T-helper 1 cell treated with Interleukin-12 subunit alpha and Interleukin-12 subunit beta and Interleukin-4 antibody, amounts not matched to agents 30 ng/mL and 1 ng/mL, for 36 hours (primary cell): ENCODE data around the gene ZNF839. TPM values are rescaled to one million over a fixed set of nuclear protein-coding genes. Genes with fewer than 3 reads are reported as not detected.
"Not testable (repeated sequence)": the region's sequence is repeated elsewhere in the genome, so short reads cannot be mapped to it uniquely, and the experiment has no call there.

Experiments
- intact Hi-C: fragments of 100-400 bp; cut with micrococcal nuclease; formaldehyde crosslinking; loops from one replicate; pipeline ENCODE4 v1.15.1; 2024
- total RNA-seq: library from RNA; stranded (reverse); gene quantifications from 2 replicates; pipeline ENCODE4 v1.2.3, GENCODE V29; 2022

The ZNF839 gene
- total RNA-seq, 1 donor from 2014 or later, result 14.8 TPM

DNA sequence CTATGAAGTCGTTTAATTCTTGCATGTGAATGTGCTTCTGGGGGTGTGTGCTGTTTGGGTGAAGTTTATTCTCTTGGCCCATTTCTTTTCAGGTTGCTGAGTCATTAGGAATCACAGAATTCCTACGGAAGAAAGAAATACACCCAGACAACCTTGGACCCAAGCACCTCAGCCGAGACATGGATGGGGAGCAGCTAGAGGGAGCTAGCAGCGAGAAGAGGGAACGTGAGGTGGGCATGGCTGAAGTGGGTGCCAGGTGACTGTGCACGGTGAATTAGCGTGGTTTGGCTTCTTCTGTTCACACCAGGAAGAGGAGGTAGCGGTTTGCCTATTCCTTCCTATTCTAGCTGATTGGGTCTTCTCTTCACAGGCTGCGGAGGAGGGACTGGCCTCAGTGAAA is 19.2 kb downstream of the ZNF839 start:
- intact Hi-C loops, result no loop called here

DNA sequence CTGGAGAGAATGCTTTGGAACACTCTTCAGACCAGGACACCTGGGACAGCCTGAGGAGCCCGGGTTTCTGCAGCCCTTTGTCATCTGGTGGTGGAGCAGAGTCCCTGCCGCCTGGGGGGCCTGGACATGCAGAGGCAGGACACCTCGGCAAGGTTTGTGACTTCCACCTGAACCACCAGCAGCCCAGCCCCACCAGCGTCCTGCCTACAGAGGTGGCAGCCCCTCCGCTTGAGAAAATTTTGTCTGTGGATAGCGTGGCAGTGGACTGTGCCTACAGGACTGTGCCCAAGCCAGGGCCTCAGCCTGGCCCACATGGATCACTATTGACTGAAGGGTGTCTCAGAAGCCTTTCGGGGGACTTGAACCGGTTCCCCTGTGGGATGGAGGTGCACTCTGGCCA is 22.0 kb downstream of the ZNF839 start:
- intact Hi-C loops, result no loop called here

DNA sequence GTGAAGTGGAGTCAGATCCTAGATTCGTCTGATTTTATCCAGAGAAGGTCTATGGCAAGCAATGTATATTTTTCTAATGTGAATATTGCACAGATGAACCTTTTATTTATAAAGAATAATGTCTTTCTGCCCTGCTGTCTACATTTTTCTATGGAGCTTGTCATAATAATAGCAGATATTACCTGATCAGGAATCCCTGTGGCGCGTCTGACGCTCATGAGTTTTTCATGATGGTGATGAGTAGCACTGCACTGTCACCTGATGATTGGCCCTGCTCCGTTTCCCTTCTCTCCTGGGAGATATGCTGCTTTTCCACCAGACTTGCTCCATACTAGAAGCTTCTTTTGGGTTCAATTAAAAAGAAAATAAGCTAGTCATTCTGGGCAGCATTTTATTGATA is 22.7 kb downstream of the ZNF839 start:
- intact Hi-C loops, result no loop called here

DNA sequence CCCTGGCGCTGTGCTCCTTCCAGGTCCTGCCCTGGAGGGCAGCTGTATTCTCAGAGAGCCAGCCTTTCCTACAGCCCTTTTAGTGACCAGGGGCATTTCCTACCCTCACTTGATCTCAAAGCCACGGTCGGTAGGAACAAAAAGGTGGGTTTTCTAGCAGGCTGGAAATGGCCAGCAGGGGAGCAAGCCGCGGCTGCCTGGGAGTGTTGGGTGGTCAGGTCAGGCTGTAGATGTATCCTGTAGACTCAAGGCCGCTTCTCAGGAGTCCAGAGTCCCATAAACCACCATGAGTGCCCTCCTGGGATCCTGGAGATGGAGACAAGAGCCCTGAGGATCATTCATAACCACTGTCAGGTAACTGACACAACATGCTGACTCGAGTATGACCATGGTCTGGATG is 24.5 kb downstream of the ZNF839 start:
- intact Hi-C loops, result no loop called here

DNA sequence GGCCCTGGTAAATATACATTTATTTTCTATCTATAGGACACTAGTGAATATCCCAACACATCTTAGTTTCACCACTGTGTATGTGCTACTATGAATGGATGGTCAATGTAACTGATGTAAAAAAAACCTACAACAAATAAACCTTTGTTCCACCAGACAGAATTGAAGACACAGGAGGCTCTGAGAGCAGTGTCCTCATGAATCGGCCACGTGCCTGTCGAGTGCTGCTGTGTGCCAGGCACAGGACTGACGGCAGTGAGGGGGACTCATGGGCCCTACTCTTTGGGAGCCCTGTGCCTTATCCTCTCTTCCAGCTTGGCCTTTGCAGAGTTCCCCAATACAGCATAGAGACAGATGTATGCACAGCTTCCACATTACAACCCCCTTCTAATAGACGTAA is 24.9 kb downstream of the ZNF839 start:
- intact Hi-C loops, result no loop called here

DNA sequence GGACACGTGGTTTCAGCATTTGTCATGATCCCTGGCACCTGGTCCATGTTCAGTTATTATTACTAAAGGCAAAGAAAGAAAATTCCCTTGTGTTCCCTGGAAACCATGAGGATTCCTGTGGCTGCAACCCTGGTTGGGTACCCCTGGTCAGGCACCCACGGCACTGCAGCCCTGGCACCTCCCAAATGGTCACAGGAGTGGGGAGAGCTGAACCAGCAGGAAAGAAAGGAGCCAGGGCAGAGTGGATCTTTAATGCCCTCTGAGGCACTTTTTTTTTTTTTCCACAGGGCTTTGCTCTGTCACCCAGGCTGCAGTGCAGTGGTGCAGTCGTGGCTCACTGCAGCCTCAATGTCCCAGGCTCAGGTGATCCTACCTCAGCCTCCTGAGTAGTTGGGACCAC is 25.7 kb downstream of the ZNF839 start:
- intact Hi-C loops, result no loop called here

DNA sequence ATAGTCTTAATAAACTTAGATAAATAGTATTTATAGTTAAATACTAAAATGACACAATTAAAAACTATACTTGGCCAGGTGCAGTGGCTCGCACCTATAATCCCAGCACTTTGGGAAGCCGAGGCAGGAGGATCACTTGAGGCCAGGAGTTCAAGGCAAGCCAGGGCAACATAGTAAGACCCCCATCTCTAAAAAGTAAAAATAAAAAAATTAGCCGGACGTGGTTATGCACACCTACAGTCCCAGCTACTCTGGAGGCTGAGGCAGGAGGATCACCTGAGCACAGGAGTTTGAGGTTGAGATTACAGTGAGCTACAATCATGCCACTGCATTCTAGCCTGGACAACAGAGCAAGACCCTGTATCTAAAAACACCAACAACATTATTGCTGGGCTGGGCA is 27.1 kb downstream of the ZNF839 start:
- intact Hi-C loops, result no loop called here

DNA sequence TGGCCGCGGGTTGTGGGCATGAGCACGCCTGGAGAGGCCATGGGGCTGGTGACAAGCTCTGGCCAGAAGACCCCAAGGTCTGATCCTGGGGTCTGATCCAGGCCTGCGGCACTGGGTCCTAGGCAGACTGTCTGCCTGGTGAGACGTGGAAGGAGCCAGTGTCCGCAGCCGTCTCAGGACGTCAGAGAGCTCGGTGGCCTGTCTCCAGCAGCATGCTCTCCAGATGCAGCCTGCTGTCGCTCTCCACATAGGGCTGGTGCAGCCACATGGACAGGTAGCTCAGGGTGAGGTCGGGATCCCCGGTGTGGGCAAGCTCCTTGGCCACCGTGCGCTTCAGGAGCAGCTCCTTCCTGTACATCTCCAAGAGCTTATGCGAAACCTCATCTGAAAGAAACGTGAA is 28.8 kb downstream of the ZNF839 start:
- intact Hi-C loops, result no loop called here

DNA sequence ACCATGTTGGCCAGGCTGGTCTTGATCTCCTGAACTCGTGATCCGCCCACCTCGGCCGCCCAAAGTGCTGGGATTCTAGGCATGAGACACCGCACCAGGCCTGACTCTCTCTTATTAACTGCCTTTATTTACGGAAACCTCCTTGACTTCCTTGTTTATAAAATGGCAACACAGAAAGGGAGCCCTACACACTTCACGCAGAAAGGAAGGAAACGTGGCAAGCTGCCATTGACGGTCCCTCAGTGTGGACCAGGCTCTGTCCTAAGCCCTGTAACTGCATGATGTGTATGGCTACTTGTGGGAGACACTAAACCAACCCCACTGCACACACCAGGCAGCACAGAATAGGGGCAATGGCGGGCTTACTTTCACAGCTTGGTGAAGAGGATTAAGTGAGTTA is 31.5 kb downstream of the ZNF839 start:
- intact Hi-C loops, result no loop called here

DNA sequence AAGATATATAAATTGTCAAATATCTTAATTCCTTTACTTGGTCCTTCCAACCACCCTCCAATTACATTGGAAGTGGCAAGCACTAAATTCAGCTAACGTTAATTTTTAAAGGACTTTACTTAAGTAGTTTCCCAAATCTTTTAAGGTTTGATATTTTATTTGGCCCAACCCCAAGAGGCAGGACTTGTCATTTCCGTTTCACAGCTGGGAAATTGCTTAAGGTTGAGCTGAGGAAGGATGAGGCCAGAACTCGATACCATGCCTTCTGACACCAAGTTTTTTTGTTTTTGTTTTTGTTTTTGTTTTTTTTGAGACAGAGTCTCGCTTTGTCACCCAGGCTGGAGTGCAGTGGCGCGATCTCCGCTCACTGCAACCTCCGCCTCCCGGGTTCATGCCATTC is 32.0 kb downstream of the ZNF839 start:
- intact Hi-C loops, result not testable (repeated sequence)

DNA sequence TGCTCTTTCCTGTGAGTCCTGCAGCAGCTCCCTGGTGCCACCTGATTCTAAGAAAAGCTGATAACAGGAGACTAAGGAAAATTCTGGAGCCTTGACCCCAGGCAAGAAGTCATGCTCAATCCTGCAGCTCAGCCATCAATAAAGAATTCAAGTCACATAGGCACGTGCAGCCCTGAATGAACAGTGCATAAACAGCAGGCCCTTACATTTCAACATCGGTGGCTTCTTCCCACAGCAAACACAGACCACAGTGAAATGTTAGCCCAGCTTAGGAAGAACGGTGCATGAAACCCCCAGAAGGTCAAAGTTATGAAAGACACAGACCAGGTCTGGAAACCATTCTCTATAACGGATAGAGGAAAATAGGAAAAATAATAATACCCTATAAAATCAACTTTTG is 32.7 kb downstream of the ZNF839 start:
- intact Hi-C loops, result no loop called here

DNA sequence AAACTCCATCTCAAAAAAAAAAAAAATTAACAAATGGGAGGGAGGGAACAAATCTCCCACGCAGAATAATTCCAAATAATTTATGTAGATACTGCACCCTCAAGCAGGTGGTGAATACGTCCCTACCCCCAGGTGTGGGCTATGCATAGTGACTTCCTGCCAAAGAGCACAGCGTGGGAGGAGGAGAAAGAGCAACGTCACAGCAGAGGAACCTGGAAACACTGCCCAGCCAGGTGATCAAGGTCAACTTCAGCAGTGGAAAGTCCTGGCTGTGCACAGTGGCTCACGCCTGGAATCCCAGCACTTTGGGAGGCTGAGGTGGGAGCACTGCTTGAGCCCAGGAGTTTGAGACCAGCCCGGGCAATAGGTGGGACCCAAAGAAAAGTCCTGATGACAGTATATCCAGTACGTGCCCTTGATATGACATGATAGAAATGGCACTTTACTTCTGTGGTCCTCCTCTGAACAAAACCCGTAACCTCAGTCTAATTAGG is 33.6 kb downstream of the ZNF839 start:
- intact Hi-C loops, result no loop called here

DNA sequence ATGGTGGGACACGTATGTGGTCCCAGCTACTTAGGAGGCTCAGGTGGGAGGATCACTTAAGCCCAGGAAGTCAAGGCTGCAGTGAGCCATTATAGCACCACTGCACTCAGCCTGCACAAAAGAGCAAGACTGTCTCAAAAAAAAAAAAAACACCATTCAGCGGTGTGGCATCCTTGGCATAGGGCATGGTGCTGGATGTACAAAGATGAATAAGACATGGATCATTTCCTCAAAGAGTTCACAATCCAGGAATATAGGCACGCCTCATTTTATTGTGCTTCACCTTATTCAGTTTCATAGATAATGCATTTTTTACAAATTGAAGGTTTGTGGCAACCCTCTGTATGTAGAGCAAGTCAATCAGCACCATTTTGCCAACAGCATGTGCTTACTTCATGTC is 36.7 kb downstream of the ZNF839 start:
- intact Hi-C loops, result no loop called here

DNA sequence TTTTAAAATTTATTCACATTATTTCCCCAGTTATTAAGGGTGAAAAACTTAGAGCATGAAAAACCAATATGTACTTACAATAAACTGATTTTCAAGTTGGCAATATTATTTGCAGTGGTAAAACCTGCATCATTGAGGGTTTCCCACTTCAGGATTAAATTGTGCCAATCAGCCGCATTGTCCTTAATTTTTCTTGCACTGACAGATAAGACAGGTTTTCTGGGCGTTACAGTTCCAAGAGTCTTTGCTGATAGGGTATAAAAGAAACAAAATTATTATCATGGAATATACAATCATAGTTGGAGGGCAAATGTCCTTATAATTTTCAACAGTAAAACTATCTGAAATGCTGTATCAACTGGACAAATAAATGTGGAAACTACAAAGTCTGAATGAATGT is 39.8 kb downstream of the ZNF839 start:
- intact Hi-C loops, result no loop called here

DNA sequence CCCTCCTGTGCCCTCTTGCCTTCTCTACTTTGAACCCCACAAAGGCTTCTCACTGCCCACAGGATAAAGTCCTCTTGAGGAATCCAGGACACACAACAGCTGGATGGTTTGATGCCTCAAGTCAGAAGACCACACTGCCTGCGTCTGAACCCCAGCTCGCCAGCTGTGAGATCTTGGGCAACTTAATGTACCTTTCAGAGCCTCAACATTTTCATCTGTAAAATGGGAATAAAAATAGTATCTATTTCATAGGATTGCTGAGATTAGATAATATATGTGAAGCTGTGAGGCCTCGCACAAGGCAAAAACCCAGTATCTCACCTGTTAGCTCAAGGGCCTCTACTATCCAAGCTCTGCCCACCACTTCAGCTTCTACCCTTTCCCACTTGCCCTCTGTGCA is 40.8 kb downstream of the ZNF839 start:
- intact Hi-C loops, result loop anchor here (5.0 kb wide), 3 partner anchors 273 to 1267 kb away; partner anchors contain the start of genes HSP90AA1 and KLC1

DNA sequence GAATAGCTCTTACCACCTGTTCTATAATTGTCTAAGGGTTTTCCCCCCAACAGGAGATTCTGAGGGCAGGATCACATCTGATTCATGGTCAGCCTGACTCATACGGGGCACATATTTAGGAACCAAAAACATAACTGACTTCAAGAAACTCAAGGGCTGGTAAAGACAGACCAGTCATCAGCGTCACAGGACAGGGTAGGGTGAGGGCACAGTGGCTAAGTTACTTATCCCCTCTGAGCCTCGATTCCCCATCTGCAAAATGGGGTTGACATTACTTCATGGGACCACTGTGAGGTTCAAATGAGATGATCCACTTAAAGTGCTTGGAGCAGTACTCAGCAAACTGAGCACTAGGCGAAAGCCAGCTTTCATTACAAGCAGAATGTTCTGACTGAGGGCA is 42.5 kb downstream of the ZNF839 start:
- intact Hi-C loops, result loop anchor here (1.0 to 5.0 kb wide), 12 partner anchors 43 to 1265 kb away; partner anchors contain the start of genes ANKRD9, HSP90AA1, KLC1 and MOK

DNA sequence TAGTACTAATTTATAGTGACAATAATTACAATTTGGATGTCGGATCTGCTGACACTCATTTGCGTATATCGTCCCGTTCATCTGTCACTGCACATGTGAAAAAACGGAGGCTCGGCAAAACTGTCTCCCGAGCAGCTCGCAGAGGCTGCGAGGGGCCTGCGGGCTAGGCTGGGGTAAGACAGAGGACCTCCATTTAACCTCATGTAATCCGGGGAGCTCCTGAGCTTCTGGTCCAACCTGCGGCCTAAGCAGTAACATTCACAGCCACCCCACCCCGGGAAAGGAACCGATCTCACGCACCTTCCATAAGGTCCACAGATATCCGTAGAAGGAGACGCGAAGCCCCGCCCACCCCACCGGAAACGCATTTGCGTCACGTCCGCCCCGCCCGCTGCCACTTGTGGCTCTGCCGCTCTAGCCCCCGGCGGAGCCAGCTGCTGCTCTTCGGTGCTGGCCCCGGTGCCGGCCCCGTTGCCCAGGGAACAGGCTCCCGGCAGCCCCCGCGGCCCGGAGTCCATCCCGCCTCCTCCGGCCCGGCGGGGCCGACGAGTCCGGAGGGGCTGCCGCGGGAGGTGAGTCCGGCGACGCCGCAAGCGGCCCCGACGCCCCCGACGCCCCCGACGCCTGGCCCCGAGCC is 43.1 kb downstream of the ZNF839 start, which contains the start of the genes CINP and TECPR2:
Gene CINP (minus strand): TSS at position 346 of the 637 bp plus-strand sequence. CDS start 39 bp downstream, at position 307.
Gene TECPR2 (plus strand): TSS at position 397 of the 637 bp plus-strand sequence. CDS start 13,781 bp downstream, outside the sequence.
- intact Hi-C loops, result loop anchor here (1.0 to 5.0 kb wide), 12 partner anchors 43 to 1265 kb away; partner anchors contain the start of genes ANKRD9, HSP90AA1, KLC1 and MOK

DNA sequence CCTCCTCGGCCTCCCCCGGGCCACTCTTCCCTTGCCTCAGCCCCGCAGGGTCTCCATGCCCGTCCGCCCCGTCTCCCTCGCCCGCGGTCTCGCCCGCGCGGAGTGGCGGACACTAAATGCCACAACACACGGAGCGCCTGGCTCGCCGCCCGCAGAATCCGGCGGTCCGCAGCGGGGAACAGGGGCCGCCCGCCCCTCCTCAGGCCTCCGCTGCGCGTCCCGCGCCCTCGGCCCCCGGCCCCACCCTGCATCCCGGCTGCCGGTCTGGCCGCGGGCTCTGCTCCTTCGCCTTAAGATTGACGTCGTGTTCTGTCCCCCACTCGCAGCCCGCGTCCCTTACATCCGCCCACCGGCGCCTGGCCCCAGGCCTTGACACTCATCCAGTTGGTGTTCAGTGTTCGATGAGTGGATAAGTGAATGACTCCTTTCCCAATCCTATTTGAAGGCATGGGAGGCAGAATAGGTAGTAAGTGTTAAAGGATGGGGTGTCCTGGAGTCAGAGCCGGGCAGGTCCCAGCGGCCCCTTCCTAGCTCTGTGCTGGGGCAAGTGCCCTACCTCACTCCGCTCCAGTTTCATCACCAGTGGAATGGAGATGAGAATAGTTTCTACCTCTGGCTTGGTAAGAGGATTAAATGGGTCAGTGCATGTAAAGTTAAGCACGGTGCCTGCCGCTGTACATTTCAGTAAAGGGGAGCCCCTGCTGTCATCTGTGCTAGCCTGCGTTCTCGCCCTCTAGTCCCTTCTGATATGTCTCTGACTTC is 43.8 kb downstream of the ZNF839 start:
- intact Hi-C loops, result loop anchor here (2.0 to 5.0 kb wide), 6 partner anchors 73 to 1264 kb away; partner anchors contain the start of genes ANKRD9, HSP90AA1, KLC1 and RCOR1

DNA sequence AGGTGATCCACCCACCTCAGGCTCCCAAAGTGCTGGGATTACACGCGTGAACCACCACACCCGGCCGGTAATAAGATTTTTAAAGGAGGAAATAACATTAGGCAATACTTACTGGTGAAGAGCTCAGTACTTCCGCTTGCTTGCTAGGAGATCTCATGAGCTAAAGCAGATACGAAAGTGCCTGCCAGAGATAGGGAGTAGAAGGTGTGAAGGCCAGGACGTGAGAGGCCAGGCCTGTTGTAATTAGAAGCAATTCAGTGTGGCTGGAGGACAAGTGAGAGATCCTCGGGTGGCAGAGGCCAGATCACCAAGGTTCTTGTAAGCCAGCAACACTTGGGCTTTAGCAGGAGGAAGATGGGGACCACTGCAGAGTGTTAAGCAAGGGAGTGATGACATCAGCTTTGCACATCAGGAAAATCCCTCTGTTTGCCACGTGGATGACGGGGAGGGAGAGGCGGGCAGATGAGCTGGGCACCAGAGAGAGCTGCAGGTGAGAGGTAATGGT is 50.8 kb downstream of the ZNF839 start:
- intact Hi-C loops, result no loop called here

DNA sequence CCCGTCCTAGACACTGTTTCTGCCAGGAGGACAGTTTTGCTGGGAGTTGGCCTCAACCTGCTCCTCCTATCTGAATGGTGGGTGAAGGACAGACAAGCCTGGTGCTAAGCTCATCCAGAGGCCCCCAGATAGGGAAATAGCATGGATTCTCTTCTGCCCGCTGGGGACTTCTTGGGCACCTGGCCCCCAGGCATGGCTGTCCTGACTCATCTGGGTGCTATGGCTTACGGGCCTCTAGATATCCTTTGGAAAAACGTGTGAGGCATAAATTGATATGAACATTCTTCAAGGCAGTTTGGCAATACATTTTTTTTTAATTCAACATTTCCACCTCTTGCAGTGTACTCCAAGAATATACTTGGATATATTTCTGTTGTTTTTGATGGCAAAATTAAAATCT is 51.8 kb downstream of the ZNF839 start:
- intact Hi-C loops, result no loop called here

DNA sequence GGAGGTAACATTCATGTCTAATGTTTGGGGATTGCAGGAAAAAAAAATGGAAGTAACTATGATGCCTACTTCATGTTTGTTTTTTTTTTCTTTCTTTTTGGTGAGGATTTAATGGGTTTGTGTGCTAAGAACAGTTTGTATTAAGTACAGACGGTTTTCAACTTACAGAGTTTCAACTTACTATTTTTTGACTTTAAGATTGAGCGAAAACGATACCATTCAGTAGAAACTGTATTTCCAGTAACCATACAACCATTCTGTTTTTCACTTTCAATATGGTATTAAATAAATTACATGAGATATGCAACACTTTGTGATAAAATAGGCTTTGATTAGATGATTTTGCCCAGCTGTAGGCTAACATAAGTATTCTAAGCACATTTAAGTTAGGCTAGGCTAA is 53.6 kb downstream of the ZNF839 start:
- intact Hi-C loops, result no loop called here

DNA sequence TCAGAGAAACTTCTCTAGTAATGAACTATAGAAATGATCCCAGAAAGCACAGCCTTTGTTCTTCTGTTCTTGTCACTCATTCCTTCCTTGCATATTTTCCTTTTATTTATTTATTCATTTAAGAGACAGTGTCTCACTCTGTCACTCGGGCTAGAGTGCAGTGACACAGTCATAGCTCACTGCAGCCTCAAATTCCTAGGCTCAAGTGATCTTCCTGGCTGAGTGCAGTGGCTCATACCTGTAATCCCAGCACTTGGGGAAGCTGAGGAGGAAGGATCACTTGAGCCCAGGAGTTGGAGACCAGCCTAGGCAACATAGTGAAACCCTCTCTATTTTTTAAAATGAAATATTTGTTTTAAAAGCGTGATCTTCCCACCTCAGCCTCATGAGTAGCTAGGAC is 54.7 kb downstream of the ZNF839 start:
- intact Hi-C loops, result no loop called here
